Lower leg skin (tissue), 4 donors: Measurements from ENCODE around the gene DIO3. TPM values are rescaled to one million over a fixed set of nuclear protein-coding genes. Genes with fewer than 3 reads are reported as not detected.
"Not testable (repeated sequence)": the region's sequence is repeated elsewhere in the genome, so short reads cannot be mapped to it uniquely, and the experiment has no call there.

Source experiments
- DNase-seq, 2 donors: peaks; one replicate each; pipeline ENCODE4 v3.0.0-alpha.2; 2019; ENCODE audit warnings: low spot score in 2 of 2
- H3K4me3 ChIP-seq: fragments of 200-600 bp; sonication (generic); 2 replicates; pipeline ENCODE4 v1.5.1; 2017; ENCODE audit warnings: mild to moderate bottlenecking, low read depth; ENCODE audit not compliant: poor library complexity, severe bottlenecking
- CTCF ChIP-seq, 3 donors: fragments of 450-650 bp; IDR thresholded peaks; one replicate each; pipeline ENCODE4 v1.5.1; 2016; ENCODE audit warnings: antibody characterized with exemption in 3 of 3, mild to moderate bottlenecking in 3 of 3, moderate library complexity in 2 of 3
- POLR2A ChIP-seq, 2 donors: fragments of 450-650 bp; IDR thresholded peaks; one replicate each; pipeline ENCODE4 v1.6.1; 2016 to 2017; ENCODE audit warnings: antibody characterized with exemption in 2 of 2, mild to moderate bottlenecking in 1 of 2, moderate library complexity in 1 of 2
- WGBS, 2 donors: methylation state at CpG; one replicate each; pipeline ENCODE4 v1.1.5; 2018; 5-methylcytosine and 5-hydroxymethylcytosine counted together
- intact Hi-C: fragments of 100-400 bp; cut with DNase I; formaldehyde crosslinking; loops from one replicate; pipeline ENCODE4 v1.15.0; 2023; ENCODE audit warnings: low total_unique reads
- total RNA-seq, 4 donors: library from RNA; depleted of rRNA; stranded (reverse); fragments of >200 nt; gene quantifications; one replicate each; pipeline ENCODE4 v1.1.0, GENCODE V29; 2016

The DIO3 gene
- total RNA-seq, 4 donors from 2014 or later: 2.3 to 3.7 (median 2.7) TPM

- TF ChIP-seq POLR2A (IDR thresholded peaks at IDR 0.05) (no peak), CTCF (IDR thresholded peaks at IDR 0.05) (no peak)
- 66 to 87% methylated on average over 14 to 18 of the region's 18 CpGs for WGBS, 2 donors
- no peak for DNase-seq
Measured at GRCh38 chr14:101549154-101549553, 12.1 kb upstream of the DIO3 start.

GRCh38 chr14:101550202-101550912 is 10.9 kb upstream of the DIO3 start:
- H3K4me3 ChIP-seq, intact Hi-C loops: not testable (repeated sequence)
- WGBS, 2 donors: 89 to 92% methylated on average over 5 of the region's 5 CpGs

More at GRCh38 chr14:101549154-101549553, 12.1 kb upstream of the DIO3 start:
- H3K4me3 ChIP-seq: no peak overlapping the region
- intact Hi-C loops: no loop called here

GRCh38 chr14:101551729-101552595 is 9.3 kb upstream of the DIO3 start:
- no peak for DNase-seq
- TF ChIP-seq CTCF (IDR thresholded peaks at IDR 0.05) (no peak), POLR2A (IDR thresholded peaks at IDR 0.05) (no peak)
- intact Hi-C loops: no loop called here
- H3K4me3 ChIP-seq: no peak overlapping the region
- WGBS, 2 donors: 79 to 81% methylated on average over 20 to 24 of the region's 24 CpGs

More at GRCh38 chr14:101550202-101550912, 10.9 kb upstream of the DIO3 start:
- DNase-seq: not testable (repeated sequence)

GRCh38 chr14:101552786-101553231 is 8.5 kb upstream of the DIO3 start:
- intact Hi-C loops: no loop called here
- WGBS, 2 donors: 46 to 84% methylated on average over 8 to 9 of the region's 9 CpGs
- H3K4me3 ChIP-seq: no peak overlapping the region
- no peak for DNase-seq
- TF ChIP-seq POLR2A (IDR thresholded peaks at IDR 0.05): no peak
- no peak for TF ChIP-seq CTCF (IDR thresholded peaks at IDR 0.05)

GRCh38 chr14:101553393-101553792 is 7.9 kb upstream of the DIO3 start:
- H3K4me3 ChIP-seq: no peak overlapping the region
- 67 to 78% methylated on average over 1 of the region's 1 CpG for WGBS, 2 donors
- intact Hi-C loops: no loop called here
- no peak for DNase-seq
- TF ChIP-seq POLR2A (IDR thresholded peaks at IDR 0.05): no peak
- no peak for TF ChIP-seq CTCF (IDR thresholded peaks at IDR 0.05)

- 69 to 79% methylated on average over 6 of the region's 6 CpGs for WGBS, 2 donors
- intact Hi-C loops: no loop called here
- TF ChIP-seq POLR2A (IDR thresholded peaks at IDR 0.05) (no peak), CTCF (IDR thresholded peaks at IDR 0.05) (no peak)
- no peak overlapping the region for H3K4me3 ChIP-seq
- DNase-seq: no peak
Measured at GRCh38 chr14:101553931-101554330, 7.4 kb upstream of the DIO3 start.
